Endodermal cell (in vitro differentiated cells): Measurements from ENCODE around the gene GALNT2. TPM values are rescaled to one million over a fixed set of nuclear protein-coding genes. Genes with fewer than 3 reads are reported as not detected.

Experiments used
- DNase-seq: peaks from one replicate; pipeline ENCODE4 v3.0.0-alpha.2; 2017
- H3K27ac ChIP-seq: 2 replicates; pipeline ENCODE4 v1.5.1; 2013; ENCODE audit warnings: mild to moderate bottlenecking, low read depth, low read length, moderate library complexity
- H3K27me3 ChIP-seq: 2 replicates; pipeline ENCODE4 v1.6.1; 2013; ENCODE audit warnings: mild to moderate bottlenecking, low read length, moderate library complexity; ENCODE audit not compliant: insufficient read depth, control insufficient read depth, poor library complexity, severe bottlenecking
- H3K36me3 ChIP-seq: 2 replicates; pipeline ENCODE4 v1.7.0; 2013; ENCODE audit warnings: mild to moderate bottlenecking, low read length, moderate library complexity; ENCODE audit not compliant: control insufficient read depth, insufficient read depth
- H3K4me1 ChIP-seq: one replicate; pipeline ENCODE4 v1.7.0; 2013; ENCODE audit warnings: low read length; ENCODE audit not compliant: control insufficient read depth, insufficient read depth
- H3K4me3 ChIP-seq: 2 replicates; pipeline ENCODE4 v1.5.1; 2013; ENCODE audit warnings: mild to moderate bottlenecking, low read length, moderate library complexity
- H3K9ac ChIP-seq: 2 replicates; pipeline ENCODE4 v1.6.1; 2013; ENCODE audit warnings: mild to moderate bottlenecking, low read length, moderate library complexity; ENCODE audit not compliant: poor library complexity, severe bottlenecking; ENCODE audit errors: extremely low read depth
- H3K9me3 ChIP-seq: 2 replicates; pipeline ENCODE4 v1.6.1; 2013; ENCODE audit warnings: mild to moderate bottlenecking, low read length, moderate library complexity; ENCODE audit not compliant: control insufficient read depth
- H3K27ac Mint-ChIP-seq: 2 replicates; pipeline ENCODE4 v1.8.0; 2020; ENCODE audit warnings: mixed read lengths
- H3K27me3 Mint-ChIP-seq: 2 replicates; pipeline ENCODE4 v1.8.0; 2021; ENCODE audit warnings: mild to moderate bottlenecking, mixed read lengths; ENCODE audit not compliant: insufficient read depth
- H3K36me3 Mint-ChIP-seq: 2 replicates; pipeline ENCODE4 v1.8.0; 2020; ENCODE audit warnings: low read depth, mixed read lengths
- H3K4me1 Mint-ChIP-seq: 2 replicates; pipeline ENCODE4 v1.8.0; 2020; ENCODE audit warnings: mixed read lengths
- H3K4me3 Mint-ChIP-seq: 2 replicates; pipeline ENCODE4 v1.8.0; 2020; ENCODE audit warnings: mild to moderate bottlenecking, moderate library complexity, mixed read lengths
- H3K9me3 Mint-ChIP-seq: 2 replicates; pipeline ENCODE4 v1.8.0; 2020; ENCODE audit warnings: mild to moderate bottlenecking, mixed read lengths
- CTCF ChIP-seq: fragments of 200-600 bp; sonication (generic); conservative IDR thresholded peaks from 2 replicates; pipeline ENCODE4 v1.5.0; 2021; ENCODE audit warnings: antibody characterized with exemption, mild to moderate bottlenecking
- WGBS, 2 experiments: methylation state at CpG; one replicate each; pipeline versions ENCODE4 v1.1.5 to v1.1.7; 2013; ENCODE audit warnings: missing lambda C conversion rate in 2 of 2, mixed read lengths in 1 of 2; ENCODE audit not compliant: insufficient coverage in 1 of 2, insufficient read length in 1 of 2; 5-methylcytosine and 5-hydroxymethylcytosine counted together
- total RNA-seq, 2 donors: library from RNA; stranded (reverse); fragmentation: NEBNext Ultra II Directional in 1 of 2; extraction: Animal tissue kit (Norgen Biotek cat#: 25700) in 1 of 2; gene quantifications; 2 replicates in 1 of 2; 3 replicates in 1 of 2; pipeline ENCODE4 v1.2.1, GENCODE V29; 2021

GALNT2 gene
- total RNA-seq, 2 donors from 2014 or later, result 41.6 to 63.5 TPM

GRCh38 chr1:230120921-230121381 lies 53.9 kb downstream of the GALNT2 start:
- DNase-seq, result peak; percentile 79
- no peak overlapping the region for H3K9ac ChIP-seq
- Mint-ChIP-seq H3K27me3 (peaks cover 68% of the 10 kb centered on the region), H3K27ac (no peak overlapping the region), H3K4me3 (no peak overlapping the region), H3K9me3 (no peaks in the 10 kb centered on the region), H3K4me1 (peaks cover 18% of the 10 kb centered on the region), H3K36me3 (peaks cover 3% of the 10 kb centered on the region)
- no peaks in the 10 kb centered on the region for H3K36me3 ChIP-seq
- no peaks in the 10 kb centered on the region for H3K9me3 ChIP-seq
- H3K27ac ChIP-seq, result no peak overlapping the region
- peaks cover 47% of the 10 kb centered on the region for H3K27me3 ChIP-seq
- no peak overlapping the region for H3K4me3 ChIP-seq
- peaks cover 2% of the 10 kb centered on the region for H3K4me1 ChIP-seq
- peak; percentile 83 for TF ChIP-seq CTCF
- 87 to 93% methylated on average over 9 of the region's 9 CpGs for WGBS, 2 experiments

- Histone ChIP-seq H3K9ac (no peak overlapping the region), H3K27ac (no peak overlapping the region), H3K36me3 (no peaks in the 10 kb centered on the region), H3K27me3 (peaks cover 39% of the 10 kb centered on the region), H3K4me3 (no peak overlapping the region), H3K4me1 (peaks cover 3% of the 10 kb centered on the region), H3K9me3 (no peaks in the 10 kb centered on the region)
- Mint-ChIP-seq H3K27ac (no peak overlapping the region), H3K9me3 (no peaks in the 10 kb centered on the region), H3K4me3 (no peak overlapping the region), H3K36me3 (peaks cover 3% of the 10 kb centered on the region), H3K27me3 (peaks cover 65% of the 10 kb centered on the region), H3K4me1 (peaks cover 27% of the 10 kb centered on the region)
- 96 to 100% methylated on average over 4 of the region's 4 CpGs for WGBS, 2 experiments
- TF ChIP-seq CTCF, result no peak
- DNase-seq, result no peak
Observed at GRCh38 chr1:230121950-230122349, 54.9 kb downstream of the GALNT2 start.

GRCh38 chr1:230122366-230123279 lies 55.6 kb downstream of the GALNT2 start:
- no peak for TF ChIP-seq CTCF
- Mint-ChIP-seq H3K4me1 (peaks cover 25% of the 10 kb centered on the region), H3K4me3 (no peak overlapping the region), H3K27me3 (peaks cover 60% of the 10 kb centered on the region), H3K9me3 (no peaks in the 10 kb centered on the region), H3K27ac (no peak overlapping the region), H3K36me3 (peaks cover 3% of the 10 kb centered on the region)
- 93 to 94% methylated on average over 8 to 15 of the region's 16 CpGs for WGBS, 2 experiments
- Histone ChIP-seq H3K27me3 (peaks cover 36% of the 10 kb centered on the region), H3K9ac (no peak overlapping the region), H3K27ac (no peak overlapping the region), H3K4me3 (no peak overlapping the region), H3K9me3 (no peaks in the 10 kb centered on the region), H3K36me3 (no peaks in the 10 kb centered on the region), H3K4me1 (peaks cover 3% of the 10 kb centered on the region)
- no peak for DNase-seq
